GM19099 (cell line): ENCODE measurements around the gene COG3.

Source experiments
- POLR2A ChIP-seq: IDR thresholded peaks from 3 replicates; pipeline ENCODE4 v1.6.1; 2011; ENCODE audit warnings: low read depth; ENCODE audit not compliant: insufficient read length; ENCODE audit errors: extremely low read depth

The COG3 gene

GRCh38 chr13:45464687-45465453 lies at the start of gene COG3:
Gene COG3 (plus strand): TSS chr13:45464939. CDS start chr13:45465037, 98 bp downstream.
- peak; percentile 84 for TF ChIP-seq POLR2A

GRCh38 chr13:45415112-45415511 lies 49.6 kb upstream of the COG3 start:
- TF ChIP-seq POLR2A, result no peak

GRCh38 chr13:45416516-45417128 lies 48.1 kb upstream of the COG3 start:
- no peak for TF ChIP-seq POLR2A

GRCh38 chr13:45417790-45418534 lies 46.8 kb upstream of the COG3 start, which contains the start of gene SLC25A30:
Gene SLC25A30 (minus strand): TSS chr13:45418373. CDS start chr13:45411425, 6,948 bp downstream.
- TF ChIP-seq POLR2A, result peak; percentile 64

- no peak for TF ChIP-seq POLR2A
Measured at GRCh38 chr13:45419945-45420344, 44.8 kb upstream of the COG3 start.

- TF ChIP-seq POLR2A, result no peak
Measured at GRCh38 chr13:45422731-45423292, 41.9 kb upstream of the COG3 start.

GRCh38 chr13:45432737-45433380 lies 31.9 kb upstream of the COG3 start:
- TF ChIP-seq POLR2A, result no peak

GRCh38 chr13:45433381-45433790 lies 31.4 kb upstream of the COG3 start:
- TF ChIP-seq POLR2A, result no peak

GRCh38 chr13:45434556-45435371 lies 30.0 kb upstream of the COG3 start:
- no peak for TF ChIP-seq POLR2A

GRCh38 chr13:45436332-45436731 lies 28.4 kb upstream of the COG3 start:
- no peak for TF ChIP-seq POLR2A

- TF ChIP-seq POLR2A, result no peak
Measured at GRCh38 chr13:45436953-45437352, 27.8 kb upstream of the COG3 start.

GRCh38 chr13:45437947-45438346 lies 26.8 kb upstream of the COG3 start:
- no peak for TF ChIP-seq POLR2A

- no peak for TF ChIP-seq POLR2A
Measured at GRCh38 chr13:45439008-45439407, 25.7 kb upstream of the COG3 start.
